Globus pallidus (tissue), 1 donor: ENCODE data around the gene CAP1.
"Not testable (repeated sequence)": the region's sequence is repeated elsewhere in the genome, so short reads cannot be mapped to it uniquely, and the experiment has no call there.

Source experiments
- DNase-seq: peaks from one replicate; pipeline ENCODE4 v3.0.0-alpha.2; 2015; ENCODE audit warnings: low spot score

The CAP1 gene, protein sequence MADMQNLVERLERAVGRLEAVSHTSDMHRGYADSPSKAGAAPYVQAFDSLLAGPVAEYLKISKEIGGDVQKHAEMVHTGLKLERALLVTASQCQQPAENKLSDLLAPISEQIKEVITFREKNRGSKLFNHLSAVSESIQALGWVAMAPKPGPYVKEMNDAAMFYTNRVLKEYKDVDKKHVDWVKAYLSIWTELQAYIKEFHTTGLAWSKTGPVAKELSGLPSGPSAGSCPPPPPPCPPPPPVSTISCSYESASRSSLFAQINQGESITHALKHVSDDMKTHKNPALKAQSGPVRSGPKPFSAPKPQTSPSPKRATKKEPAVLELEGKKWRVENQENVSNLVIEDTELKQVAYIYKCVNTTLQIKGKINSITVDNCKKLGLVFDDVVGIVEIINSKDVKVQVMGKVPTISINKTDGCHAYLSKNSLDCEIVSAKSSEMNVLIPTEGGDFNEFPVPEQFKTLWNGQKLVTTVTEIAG

DNA sequence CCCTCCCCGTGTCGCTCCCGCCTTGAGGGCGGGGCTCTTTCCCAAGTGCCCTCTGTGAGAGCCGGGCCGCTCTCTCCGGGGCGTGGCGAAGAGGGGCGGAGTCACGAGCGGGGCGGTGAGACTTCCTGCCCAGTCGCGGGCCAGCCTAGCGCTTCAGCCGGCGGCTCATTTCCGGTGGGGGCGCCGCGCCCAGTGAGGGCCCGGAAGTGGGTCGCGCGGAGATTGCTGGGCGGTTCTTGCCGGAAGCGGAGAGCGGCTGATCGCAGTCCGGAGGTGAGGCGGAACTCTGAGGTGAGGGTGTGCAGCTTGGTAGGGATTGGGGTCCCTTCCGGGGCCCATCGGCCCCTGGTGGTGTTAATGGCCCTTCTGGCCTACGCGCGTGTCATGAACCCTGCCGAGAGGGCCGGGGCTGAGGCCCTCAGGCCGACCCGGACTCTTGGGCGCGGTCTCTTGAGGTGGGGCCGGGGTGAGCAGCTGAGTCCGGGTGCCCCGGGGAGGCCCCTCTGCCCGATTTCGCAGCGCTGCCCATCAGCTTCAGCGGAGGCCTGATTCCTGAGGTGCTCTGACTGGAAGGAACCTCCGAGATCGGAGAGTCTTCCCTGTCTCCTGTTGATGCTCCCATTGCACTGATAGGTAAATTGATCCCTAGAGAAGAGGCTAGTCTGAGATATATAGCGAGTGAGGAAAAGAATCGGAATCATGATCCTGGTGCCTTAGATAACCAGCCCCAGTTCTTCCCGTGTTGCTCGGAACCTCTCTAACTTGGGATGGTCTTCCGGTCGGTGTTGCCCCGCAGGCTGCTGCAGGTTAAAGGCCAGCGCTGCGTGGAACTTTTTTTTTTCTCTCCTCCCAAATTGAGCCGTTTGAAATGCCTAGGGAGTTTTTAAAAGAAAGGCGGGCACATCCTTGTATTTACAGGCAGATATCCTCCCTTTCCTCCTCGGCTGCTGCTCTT lies at the start of gene CAP1:
Gene CAP1 (plus strand): TSS at position 219 of the 955 bp plus-strand sequence. CDS start 18,618 bp downstream, outside the sequence.
- peak; percentile 99 for DNase-seq

DNA sequence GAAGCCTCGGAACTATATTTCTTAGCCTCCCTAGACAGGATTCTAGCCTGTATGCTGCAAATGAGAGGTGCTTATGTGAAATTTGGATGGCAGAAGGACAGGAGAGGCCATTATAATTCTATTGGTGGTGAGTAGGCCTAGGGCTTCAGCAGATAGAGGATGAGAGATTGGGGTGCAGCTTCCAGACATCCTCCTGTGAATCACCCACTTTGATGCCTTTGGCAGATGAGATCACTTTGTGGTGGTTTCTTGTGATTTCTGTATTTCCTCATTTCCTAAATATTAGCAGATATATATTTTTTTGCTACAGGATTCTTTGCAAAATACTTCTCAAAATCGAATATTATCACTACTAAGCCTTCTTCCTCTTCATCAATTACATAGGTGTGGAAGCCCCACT lies 48.3 kb upstream of the CAP1 start:
- no peak for DNase-seq

DNA sequence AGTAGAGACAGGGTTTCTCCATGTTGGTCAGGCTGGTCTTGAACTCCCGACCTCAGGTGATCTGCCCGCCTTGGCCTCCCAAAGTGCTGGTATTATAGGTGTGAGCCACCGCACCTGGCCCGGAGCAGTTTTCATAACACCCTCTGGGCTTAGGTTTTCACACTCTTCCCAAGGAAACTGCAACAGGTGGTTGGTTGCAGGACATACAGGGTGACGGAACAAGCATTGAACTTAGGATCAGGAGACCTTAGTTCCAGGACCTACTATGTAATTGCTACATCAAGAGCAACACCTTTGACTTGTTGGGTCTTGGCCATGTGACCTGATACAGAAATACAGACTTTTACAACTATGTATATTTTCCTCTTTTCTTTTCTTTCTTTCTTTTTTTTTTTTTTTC lies 47.6 kb upstream of the CAP1 start:
- no peak for DNase-seq

DNA sequence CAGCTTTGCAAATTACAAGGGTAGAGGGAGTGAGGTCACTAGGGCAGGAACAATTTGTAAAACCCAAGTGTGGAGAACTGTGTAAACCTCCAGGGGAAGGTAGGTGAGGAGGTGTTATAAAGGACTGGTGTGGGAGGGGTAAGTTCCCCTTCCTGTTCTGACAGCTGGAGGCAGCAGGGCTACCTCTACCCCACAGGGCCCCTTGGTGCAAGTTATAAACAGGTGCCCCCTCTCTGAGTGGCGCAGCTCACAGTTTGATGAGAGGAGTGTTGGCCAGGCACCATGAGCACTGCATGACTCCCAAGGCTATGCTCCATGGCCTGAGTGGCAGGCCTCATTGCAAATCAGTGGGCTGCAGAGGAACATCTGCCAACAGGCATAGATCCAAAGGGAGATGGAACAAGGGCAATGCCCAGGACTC lies 44.5 kb upstream of the CAP1 start:
- no peak for DNase-seq

DNA sequence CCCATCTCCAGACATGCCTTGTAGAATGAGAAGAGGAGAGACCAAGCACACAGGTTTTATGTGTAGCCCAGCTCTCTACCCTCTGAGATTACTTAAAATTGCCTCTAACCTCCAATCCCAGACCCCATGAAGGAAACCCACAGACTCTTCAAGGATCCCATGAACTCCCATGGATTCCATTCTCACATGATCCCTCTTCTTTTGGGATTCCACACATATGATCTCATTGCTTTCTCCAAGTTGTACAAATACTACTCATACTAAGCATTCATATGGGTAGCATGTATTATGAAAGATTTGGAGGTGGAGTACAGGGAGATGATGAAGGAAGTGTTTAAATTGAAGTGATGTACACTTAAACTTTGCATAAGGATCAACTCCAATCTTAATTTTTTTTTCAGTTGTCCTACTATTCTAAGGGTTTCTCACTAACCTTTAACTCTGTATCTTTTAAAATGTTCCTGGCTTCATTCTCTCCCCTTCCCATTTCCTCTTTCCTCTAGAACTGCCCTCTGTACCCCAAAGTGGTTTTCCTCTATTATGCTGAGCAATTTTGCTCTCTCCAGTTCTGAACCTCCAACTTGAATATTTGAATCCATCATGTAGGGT lies 44.0 kb upstream of the CAP1 start:
- DNase-seq = no peak

DNA sequence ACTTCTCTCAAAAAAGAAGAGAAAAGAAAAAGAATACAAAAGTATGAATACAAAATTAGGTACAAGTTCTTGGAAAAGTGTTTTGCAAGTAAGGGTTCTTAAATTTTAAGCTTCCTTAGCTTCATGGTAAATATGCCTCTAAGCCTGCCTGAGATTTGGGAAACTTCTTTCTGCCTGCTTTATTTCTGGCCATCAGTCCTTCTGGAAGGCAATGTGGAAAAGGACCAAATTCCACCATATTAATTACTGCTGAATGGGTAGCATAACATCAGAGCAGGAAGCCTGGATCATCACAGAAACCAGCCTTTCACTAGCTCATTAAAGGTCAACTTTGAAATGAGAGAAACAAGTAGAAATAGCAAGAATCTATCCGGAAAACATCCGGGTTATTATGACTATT lies 39.1 kb upstream of the CAP1 start:
- DNase-seq = no peak

DNA sequence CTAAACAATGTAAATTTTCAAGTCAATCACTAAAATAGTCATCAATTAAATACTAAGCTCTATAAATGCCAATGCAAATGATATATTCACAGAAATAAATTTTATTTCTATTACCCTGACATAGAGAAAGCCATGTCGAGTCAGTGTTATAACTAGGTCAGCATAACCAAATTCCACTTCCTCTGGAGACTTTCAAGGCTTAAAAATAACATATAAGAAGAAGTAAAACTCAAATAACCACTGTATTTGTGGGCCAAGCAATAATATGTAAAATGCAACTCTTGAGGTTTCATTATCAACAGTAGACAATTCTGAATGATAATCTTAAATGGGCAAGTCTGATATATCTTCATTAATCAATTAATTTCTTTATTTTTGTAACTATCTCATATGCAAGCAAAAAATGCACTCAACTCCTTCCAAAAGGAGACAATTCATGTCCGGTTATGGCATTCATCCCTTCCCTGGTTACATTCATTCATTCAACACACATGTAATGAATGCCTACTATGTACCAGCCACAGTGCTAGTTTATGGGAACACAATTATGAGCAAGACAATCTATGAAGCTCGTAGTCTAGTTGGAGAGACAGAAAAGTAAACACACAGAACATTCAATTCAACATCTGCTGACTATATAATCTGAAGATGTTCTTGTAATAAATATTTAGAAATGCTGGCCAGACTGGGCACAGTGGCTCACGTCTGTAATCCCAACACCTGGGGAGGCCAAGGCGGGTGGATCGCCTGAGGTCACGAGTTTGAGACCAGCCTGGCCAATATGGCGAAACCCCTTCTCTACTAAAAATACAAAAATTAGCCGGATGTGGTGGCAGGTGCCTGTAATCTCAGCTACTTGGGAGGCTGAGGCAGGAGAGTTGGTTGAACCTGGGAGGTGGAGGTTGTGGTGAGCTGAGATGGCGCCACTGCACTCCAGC lies 37.1 kb upstream of the CAP1 start:
- peak; percentile 9 for DNase-seq

DNA sequence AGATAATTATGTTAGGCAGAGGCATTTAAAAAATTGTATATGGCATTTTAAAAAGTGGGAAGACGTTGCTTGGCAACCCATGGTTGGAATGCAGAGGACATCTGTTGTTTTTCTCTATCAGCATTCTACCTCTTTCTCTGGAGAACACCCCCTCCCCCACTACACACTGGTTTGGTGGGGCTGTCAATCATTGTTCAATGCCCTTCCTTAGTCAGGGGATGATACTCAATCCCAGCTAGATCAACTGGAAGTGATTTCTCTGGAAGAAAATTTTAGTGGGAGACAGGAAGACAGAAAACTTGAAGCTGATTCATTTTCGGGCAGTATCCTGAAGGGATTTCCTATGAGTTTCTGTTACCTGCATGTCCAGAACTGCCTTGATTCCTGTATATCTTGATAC lies 35.7 kb upstream of the CAP1 start:
- no peak for DNase-seq

DNA sequence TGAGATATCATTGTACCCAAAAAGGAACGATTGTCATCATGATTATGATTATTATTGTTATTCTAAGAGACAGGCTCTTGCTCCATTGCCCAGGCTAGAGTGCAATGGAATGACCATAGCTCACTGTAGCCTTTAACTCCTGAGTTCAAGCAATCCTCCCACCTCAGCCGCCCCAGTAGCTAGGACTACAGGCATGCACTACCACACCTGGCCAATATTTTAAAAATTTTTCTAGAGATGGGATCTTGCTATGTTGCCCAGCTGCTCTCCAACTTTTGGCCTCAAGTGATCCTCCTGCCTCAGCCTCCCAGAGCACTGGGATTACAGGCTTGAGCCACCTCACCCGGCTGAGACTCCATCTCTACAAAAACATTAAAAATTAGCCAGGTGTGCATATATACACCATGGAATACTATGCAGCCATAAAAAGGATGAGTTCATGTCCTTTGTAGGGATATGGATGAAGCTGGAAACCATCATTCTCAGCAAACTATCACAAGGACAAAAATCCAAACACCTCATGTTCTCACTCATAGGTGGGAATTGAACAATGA lies 33.0 kb upstream of the CAP1 start:
- DNase-seq = not testable (repeated sequence)

DNA sequence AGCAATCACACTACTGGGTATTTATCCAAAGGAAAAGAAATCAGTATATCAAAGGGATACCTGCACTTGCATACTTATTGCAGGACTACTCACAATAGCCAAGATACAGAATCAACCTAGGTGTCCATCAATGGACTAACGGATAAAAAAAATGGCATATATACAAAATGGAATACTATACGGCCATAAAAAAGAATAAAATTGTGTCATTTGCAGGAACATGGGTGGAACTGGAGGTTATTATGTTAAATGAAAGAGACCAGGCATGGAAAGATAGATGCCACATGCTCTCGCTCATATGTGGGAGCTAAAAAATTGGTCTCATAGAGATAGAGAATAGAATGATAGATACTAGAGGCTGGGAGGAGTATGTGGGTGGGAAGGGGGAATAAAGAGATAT lies 29.3 kb upstream of the CAP1 start:
- no peak for DNase-seq

DNA sequence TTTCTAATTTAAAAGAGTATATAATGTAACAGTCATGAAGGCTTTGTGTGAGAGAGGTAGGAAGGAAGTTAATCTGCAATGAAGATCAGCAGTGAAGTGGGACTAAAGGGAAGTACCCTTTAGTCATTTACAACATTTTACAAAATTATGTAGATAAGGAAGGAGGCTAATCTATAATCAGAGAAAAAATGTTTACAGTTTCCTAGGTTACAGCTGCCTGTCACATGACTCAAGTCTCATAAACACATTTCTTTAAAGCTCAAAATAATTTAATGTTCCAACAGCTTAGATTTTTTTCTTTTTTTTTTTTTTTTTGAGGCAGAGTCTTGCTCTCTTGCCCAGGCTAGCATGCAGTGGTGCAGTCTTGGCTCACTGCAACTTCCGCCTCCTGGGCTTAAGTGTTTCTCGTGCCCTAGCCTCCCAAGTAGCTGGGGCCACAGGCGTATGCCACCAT lies 26.2 kb upstream of the CAP1 start:
- DNase-seq = no peak

DNA sequence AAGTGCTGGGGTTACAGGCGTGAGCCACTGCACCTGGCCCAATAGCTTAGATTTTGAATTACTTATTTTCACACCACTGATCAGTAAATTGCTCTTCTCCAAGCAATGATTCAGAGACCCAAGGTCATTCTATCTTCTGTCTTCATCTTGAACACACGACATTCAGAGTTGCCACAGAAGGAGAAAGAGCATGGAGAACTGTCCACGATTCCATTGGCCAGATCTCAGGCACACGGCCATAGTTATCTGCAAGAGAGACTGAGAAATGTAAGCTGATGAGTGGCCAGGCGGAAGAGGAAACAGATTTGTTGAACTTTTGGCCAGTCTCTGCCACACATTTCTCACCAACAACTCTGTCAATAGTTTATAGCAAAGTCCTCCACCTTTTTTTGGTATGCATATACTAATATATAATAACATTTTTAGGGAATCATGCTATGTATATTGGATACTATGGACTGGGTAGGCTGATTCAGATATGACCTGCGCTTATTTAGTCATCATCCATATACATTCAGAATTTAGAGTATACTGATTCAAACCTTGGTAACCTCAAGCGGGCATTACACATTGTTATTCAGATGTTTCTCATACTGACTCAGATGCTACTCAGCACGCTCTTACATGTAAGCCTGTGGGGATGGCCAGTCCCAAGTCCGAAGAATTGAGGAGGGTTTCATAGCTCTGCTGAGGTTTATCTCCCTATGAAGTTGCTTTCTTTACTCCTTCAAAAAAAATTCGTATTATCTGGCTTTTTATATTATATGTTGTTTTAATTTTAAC lies 25.5 kb upstream of the CAP1 start:
- no peak for DNase-seq

DNA sequence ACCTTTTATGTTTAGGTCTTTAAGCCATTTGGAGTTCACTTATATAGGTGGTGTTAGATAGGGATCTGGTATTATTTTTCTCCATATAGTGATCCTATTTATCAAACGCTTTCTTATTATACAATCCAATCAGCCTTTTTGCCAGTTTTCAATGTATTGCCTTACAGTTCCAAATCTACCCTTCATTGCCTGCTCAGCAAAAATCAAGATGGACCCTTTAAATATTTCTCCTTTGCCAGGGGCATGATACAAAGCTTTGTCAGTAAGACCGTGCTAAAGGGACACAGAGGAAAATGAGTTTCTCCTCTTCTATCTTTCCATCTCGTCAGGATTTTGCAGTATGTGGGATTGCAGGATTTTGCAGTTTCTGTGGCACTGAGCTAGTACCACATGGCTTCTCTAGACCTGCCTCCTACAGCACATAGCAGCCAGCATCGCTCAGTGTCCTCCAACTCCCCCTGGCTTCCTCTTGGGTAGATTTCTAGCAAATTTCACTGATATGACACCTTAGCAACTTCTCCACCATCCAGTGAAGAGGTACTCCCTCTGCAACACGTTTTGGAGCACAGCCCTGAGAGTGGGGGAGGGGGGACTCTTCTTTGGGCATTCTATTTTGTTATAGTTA lies 22.5 kb upstream of the CAP1 start:
- no peak for DNase-seq

DNA sequence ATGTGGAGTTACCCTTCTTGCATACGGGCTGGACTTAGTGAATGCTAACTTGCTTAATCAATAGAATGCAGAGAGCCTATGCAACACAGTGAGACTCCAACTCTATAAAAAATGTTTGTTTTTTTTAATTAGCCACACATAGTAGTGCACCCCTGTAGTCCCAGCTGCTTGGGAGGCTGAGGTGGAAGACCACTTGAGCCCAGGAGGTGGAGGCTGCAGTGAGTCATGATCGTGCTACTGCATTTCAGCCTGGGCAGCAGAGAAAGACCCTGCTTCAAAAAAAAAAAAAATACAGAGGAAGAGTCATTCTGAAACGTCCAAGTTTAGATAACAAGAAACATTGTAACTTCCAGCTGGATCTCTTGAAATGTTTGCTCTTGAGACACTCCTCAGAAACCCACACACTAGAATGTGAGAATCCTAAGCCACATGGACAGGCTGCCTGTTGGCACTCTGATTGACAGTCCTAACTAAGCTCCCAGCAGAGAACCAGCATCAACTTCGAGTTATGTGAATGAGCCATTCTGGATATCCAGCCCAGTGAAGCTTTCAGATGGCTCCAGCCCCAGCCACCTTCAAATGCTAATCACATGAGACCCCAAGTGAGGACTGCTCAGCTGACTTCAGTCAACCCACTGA lies 20.0 kb upstream of the CAP1 start:
- no peak for DNase-seq

DNA sequence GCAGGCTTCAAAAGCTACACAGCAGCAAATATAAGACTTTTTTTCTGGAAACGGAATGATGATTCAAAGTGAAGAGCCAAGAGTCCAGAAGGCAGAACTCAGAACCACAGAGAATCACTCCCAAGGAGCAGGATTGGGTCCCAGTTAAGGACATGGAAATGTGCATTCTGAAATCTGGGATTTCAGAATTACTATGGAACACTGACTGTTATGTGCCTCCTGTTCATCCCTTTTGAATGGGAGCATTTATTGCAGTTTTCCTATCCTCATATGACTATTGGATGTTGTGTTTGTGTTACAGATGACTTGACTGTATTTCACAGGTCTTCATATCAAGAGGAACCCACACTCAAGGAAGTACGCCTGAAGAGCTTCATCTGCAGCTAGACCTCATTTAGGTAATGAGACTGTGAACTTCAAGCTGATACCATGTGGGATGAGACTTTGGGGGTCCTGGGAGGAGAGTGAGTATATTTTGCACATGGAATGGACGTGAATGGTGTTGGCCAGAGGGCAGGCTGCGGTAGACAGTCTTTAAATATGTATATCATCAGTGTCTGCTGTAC lies 17.1 kb upstream of the CAP1 start:
- DNase-seq = no peak

DNA sequence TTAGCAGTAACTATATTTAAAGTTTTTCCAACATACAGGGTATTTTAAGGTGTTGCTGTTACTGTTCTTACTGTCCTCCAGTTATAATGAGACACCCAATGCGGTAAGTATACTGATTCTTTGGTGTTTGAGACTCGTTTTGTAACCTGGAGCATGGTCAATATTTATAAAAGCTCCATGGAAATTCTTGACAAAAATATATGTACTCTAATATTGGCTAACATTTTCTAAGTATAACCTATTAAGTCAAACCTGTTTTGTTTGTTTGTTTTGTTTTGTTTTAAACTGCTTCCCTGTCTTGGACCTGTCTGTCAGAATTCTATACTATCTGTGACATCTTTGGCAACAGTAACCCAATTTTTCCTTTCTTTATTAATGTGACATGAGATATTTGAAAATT lies 15.9 kb upstream of the CAP1 start:
- DNase-seq = no peak

DNA sequence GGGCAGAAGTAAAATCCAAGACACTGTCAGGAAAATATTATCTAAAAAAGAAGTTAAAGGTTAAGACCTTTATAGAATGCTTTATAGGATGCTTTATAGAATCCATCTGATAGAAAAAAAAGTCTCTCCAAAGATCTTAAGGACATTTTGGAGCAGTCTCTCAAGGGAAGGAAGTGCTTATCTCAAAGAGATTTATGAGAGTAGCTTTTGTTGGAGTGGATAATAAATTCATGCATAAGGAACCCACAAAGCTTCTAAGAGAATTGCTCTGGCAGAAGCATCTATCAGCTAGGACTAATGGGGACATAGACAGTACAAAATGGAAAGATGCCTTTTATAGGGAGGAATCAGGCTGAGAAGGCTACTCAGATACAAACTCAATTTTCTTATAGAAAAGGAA lies 12.9 kb upstream of the CAP1 start:
- DNase-seq = no peak

DNA sequence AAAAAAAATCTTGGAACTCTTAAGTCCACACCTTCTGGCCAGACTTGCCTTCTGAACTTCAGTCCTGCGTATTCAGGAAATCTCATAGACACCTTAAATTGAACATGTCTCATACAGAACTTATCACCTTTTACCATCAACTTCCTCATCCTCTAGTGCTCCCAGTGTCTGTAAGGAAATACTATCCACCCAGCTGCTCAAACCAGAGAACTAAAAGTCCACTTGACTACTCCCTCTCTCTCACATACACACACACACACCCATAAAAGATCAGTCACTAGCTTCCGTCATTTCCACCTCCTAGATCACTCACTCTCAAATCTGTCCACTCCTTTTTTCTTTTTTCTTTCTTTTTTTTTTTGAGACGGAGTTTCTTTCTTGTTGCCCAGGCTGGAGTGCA lies 10.9 kb upstream of the CAP1 start:
- no peak for DNase-seq
